ENCODE results near the gene PRR22. TPM values are rescaled to one million over a fixed set of nuclear protein-coding genes. Genes with fewer than 3 reads are reported as not detected.

The PRR22 gene
- total RNA-seq, 2 experiments from 2014 or later, result 6.1 to 10.5 TPM

DNA sequence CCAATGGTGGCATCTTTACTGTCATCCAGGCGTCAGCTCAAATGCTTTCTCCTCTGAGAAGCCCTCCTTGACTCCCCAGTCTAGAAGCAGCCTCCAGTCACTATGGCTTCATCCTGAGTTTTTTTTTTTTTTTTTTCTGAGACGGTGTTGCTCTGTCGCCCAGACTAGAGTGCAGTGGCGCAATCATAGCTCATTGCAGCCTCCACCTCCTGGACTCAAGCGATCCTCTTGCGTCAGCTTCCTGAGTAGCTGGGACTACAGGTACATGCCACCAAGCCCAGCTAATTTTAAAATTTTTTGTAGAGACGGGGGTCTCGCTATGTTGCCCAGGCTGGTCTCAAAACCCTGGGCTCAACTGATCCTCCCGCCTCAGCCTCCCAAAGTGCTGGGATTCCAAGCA is 24.5 kb upstream of the PRR22 start:
- Histone ChIP-seq H3K4me3 (ENCODE audit: low read depth, low read length, poor library complexity, severe bottlenecking) (no peak overlapping the region), H2AFZ (ENCODE audit: low read length) (no peak overlapping the region), H3K79me2 (ENCODE audit: insufficient read depth, low read depth, low read length) (no peaks in the 10 kb centered on the region), H3K9me2 (ENCODE audit: insufficient read depth, low read length) (no peaks in the 10 kb centered on the region), H3K4me1 (ENCODE audit: insufficient read depth, low read length, poor library complexity, severe bottlenecking) (peaks cover 12% of the 10 kb centered on the region), H3K4me2 (ENCODE audit: low read length) (no peak overlapping the region), H3K9me3 (ENCODE audit: low read length) (no peaks in the 10 kb centered on the region), H3K36me3 (ENCODE audit: insufficient read depth, low read length) (no peaks in the 10 kb centered on the region), H3K27ac (ENCODE audit: low read depth, low read length, poor library complexity, severe bottlenecking) (no peak overlapping the region), H4K20me1 (ENCODE audit: insufficient read depth, low read length) (no peaks in the 10 kb centered on the region)
- TF ChIP-seq EZH2phosphoT487 (IDR thresholded peaks at IDR 0.05; ENCODE audit: borderline replicate concordance, low read depth, low read length), result no peak
- TF ChIP-seq, protein P1, sequence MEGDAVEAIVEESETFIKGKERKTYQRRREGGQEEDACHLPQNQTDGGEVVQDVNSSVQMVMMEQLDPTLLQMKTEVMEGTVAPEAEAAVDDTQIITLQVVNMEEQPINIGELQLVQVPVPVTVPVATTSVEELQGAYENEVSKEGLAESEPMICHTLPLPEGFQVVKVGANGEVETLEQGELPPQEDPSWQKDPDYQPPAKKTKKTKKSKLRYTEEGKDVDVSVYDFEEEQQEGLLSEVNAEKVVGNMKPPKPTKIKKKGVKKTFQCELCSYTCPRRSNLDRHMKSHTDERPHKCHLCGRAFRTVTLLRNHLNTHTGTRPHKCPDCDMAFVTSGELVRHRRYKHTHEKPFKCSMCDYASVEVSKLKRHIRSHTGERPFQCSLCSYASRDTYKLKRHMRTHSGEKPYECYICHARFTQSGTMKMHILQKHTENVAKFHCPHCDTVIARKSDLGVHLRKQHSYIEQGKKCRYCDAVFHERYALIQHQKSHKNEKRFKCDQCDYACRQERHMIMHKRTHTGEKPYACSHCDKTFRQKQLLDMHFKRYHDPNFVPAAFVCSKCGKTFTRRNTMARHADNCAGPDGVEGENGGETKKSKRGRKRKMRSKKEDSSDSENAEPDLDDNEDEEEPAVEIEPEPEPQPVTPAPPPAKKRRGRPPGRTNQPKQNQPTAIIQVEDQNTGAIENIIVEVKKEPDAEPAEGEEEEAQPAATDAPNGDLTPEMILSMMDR (conservative IDR thresholded peaks at IDR 0.05; ENCODE audit: low read length), result no peak
- POLR2A ChIA-PET, result interaction anchor here (0.8 kb wide), 1 partner anchor 92 kb away, joined by 3 read pairs; no protein-coding TSS in a partner anchor
- intact Hi-C loops (cut with micrococcal nuclease; ENCODE audit: unreplicated experiment), result no loop called here
- no peak for DNase-seq (ENCODE audit: low spot score)
- CTCF ChIA-PET (ENCODE audit: unreplicated experiment), result no interaction called here
- no TSS peak for BruUV-seq (replicated peaks)

GRCh38 chr19:5808120-5808816 is 23.7 kb upstream of the PRR22 start:
- H3K4me2 ChIP-seq (ENCODE audit: low read length), result no peak overlapping the region
- BruUV-seq (replicated peaks), result no TSS peak
- POLR2A ChIA-PET, result interaction anchor here (0.9 kb wide), 1 partner anchor 19 kb away, joined by 3 read pairs; no protein-coding TSS in a partner anchor
- no peaks in the 10 kb centered on the region for H3K36me3 ChIP-seq (ENCODE audit: insufficient read depth, low read length)
- no peak for TF ChIP-seq EZH2phosphoT487 (IDR thresholded peaks at IDR 0.05; ENCODE audit: borderline replicate concordance, low read depth, low read length)
- TF ChIP-seq, protein P1 (conservative IDR thresholded peaks at IDR 0.05; ENCODE audit: low read length), result no peak
- H2AFZ ChIP-seq (ENCODE audit: low read length), result no peak overlapping the region
- no peak for DNase-seq (ENCODE audit: low spot score)
- no peak overlapping the region for H3K27ac ChIP-seq (ENCODE audit: low read depth, low read length, poor library complexity, severe bottlenecking)
- peaks cover 17% of the 10 kb centered on the region for H3K4me1 ChIP-seq (ENCODE audit: insufficient read depth, low read length, poor library complexity, severe bottlenecking)
- no peak overlapping the region for H3K4me3 ChIP-seq (ENCODE audit: low read depth, low read length, poor library complexity, severe bottlenecking)
- H3K9me2 ChIP-seq (ENCODE audit: insufficient read depth, low read length), result no peaks in the 10 kb centered on the region
- CTCF ChIA-PET (ENCODE audit: unreplicated experiment), result no interaction called here
- intact Hi-C loops (cut with micrococcal nuclease; ENCODE audit: unreplicated experiment), result no loop called here
- no peaks in the 10 kb centered on the region for H3K79me2 ChIP-seq (ENCODE audit: insufficient read depth, low read depth, low read length)
- H4K20me1 ChIP-seq (ENCODE audit: insufficient read depth, low read length), result no peaks in the 10 kb centered on the region
- no peaks in the 10 kb centered on the region for H3K9me3 ChIP-seq (ENCODE audit: low read length)

- no peak for DNase-seq (ENCODE audit: low spot score)
- no peaks in the 10 kb centered on the region for H3K36me3 ChIP-seq (ENCODE audit: insufficient read depth, low read length)
- no peaks in the 10 kb centered on the region for H3K79me2 ChIP-seq (ENCODE audit: insufficient read depth, low read depth, low read length)
- H3K4me3 ChIP-seq (ENCODE audit: low read depth, low read length, poor library complexity, severe bottlenecking), result no peak overlapping the region
- TF ChIP-seq, protein P1 (conservative IDR thresholded peaks at IDR 0.05; ENCODE audit: low read length), result no peak
- no peak for TF ChIP-seq EZH2phosphoT487 (IDR thresholded peaks at IDR 0.05; ENCODE audit: borderline replicate concordance, low read depth, low read length)
- intact Hi-C loops (cut with micrococcal nuclease; ENCODE audit: unreplicated experiment), result no loop called here
- H3K9me3 ChIP-seq (ENCODE audit: low read length), result no peaks in the 10 kb centered on the region
- POLR2A ChIA-PET, result no interaction called here
- BruUV-seq (replicated peaks), result no TSS peak
- no peak overlapping the region for H2AFZ ChIP-seq (ENCODE audit: low read length)
- no peak overlapping the region for H3K27ac ChIP-seq (ENCODE audit: low read depth, low read length, poor library complexity, severe bottlenecking)
- H3K4me1 ChIP-seq (ENCODE audit: insufficient read depth, low read length, poor library complexity, severe bottlenecking), result peaks cover 17% of the 10 kb centered on the region
- CTCF ChIA-PET (ENCODE audit: unreplicated experiment), result interaction anchor here (0.7 kb wide), 1 partner anchor 123 kb away, joined by 3 read pairs; no protein-coding TSS in a partner anchor
- H4K20me1 ChIP-seq (ENCODE audit: insufficient read depth, low read length), result no peaks in the 10 kb centered on the region
- H3K4me2 ChIP-seq (ENCODE audit: low read length), result no peak overlapping the region
- H3K9me2 ChIP-seq (ENCODE audit: insufficient read depth, low read length), result no peaks in the 10 kb centered on the region
Observed at GRCh38 chr19:5806905-5807304, 22.4 kb upstream of the PRR22 start.
